Stimulated activated CD4-positive, alpha-beta T cell treated with anti-CD3 and anti-CD28 coated beads, Interleukin-4, amount 100 ng/mL, for 48 hours (primary cell): ENCODE data around the gene SEMA3B.
"Not testable (repeated sequence)": the region's sequence is repeated elsewhere in the genome, so short reads cannot be mapped to it uniquely, and the experiment has no call there.

Experiments used
- DNase-seq, 2 donors: peaks; one replicate each; pipeline ENCODE4 v3.0.0-alpha.2; 2020; ENCODE audit warnings: low read depth in 2 of 2

The SEMA3B gene

DNA sequence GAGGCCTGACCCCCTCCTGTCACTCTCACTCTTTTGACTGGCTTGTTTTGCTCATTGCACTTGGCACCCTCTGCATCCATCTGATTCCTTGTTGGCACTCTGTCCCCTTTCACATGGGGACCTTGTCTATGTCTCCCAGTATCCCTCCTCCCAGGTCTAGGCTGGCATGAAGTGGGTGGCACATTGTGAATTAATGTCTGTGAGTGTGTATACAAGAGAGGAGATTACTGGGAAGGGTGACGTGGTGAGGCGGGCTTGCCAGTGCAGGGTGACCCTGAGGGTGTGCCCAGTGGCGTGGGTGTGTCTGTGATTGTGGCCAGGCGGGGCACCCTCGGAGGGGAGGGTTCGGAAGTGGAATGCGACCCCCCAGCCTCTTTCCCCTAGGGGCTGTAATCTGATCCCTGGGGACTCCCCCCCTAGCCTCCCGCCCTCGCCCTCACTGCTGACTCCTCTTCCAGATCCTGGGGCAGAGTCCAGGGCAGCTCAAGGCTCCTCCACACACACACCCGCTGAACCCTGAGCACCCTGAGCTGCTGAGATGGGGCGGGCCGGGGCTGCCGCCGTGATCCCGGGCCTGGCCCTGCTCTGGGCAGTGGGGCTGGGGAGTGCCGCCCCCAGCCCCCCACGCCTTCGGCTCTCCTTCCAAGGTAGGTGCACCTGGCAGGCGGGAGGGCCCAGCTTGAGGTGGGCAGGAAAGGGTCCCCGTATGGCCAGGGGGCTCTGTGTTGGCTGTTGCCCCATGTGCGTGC lies at the start of gene SEMA3B:
SEMA3B (plus strand) TSS at position 445 of the 749 bp plus-strand sequence; CDS start at position 539, 94 bp downstream.
- no peak for DNase-seq

DNA sequence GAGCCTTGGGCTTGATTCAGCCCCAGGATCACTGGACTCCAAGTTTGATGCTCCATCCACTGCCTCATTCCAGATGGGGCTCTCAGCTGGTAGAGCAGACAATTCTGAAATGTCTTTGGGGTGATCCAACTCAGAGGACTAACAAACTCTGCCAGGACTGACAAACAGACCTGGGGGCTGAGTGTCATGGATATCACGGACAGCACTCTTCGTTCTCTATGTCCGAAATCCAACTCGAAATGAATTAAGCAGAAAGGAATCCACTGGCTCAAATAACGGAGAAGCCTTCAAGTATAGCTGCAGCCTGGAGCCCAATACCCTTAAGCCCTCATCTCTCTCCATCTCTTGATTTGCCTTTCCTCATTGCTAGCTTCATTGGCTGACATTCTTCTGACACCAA lies 49.7 kb upstream of the SEMA3B start:
- no peak for DNase-seq

GRCh38 chr3:50220109-50220508 lies 48.8 kb upstream of the SEMA3B start:
- no peak for DNase-seq

DNA sequence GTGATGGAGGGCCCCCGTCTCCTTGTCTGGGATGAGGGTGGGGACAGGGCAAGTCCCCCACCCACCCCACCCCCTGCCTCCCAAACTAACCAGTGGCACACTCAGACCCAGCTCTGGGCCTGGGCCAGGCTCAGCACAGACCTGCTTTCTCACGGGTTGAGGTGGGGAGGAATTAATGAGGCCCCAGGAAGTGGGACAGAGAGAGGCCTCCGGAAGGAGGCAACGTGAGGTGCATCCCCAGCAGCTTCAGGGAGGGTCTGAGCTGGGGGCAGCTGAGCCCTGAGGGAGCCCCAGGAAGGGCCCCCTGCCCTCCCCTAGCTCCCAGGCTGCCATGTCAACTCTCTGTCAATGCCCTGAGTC lies 47.9 kb upstream of the SEMA3B start:
- no peak for DNase-seq

DNA sequence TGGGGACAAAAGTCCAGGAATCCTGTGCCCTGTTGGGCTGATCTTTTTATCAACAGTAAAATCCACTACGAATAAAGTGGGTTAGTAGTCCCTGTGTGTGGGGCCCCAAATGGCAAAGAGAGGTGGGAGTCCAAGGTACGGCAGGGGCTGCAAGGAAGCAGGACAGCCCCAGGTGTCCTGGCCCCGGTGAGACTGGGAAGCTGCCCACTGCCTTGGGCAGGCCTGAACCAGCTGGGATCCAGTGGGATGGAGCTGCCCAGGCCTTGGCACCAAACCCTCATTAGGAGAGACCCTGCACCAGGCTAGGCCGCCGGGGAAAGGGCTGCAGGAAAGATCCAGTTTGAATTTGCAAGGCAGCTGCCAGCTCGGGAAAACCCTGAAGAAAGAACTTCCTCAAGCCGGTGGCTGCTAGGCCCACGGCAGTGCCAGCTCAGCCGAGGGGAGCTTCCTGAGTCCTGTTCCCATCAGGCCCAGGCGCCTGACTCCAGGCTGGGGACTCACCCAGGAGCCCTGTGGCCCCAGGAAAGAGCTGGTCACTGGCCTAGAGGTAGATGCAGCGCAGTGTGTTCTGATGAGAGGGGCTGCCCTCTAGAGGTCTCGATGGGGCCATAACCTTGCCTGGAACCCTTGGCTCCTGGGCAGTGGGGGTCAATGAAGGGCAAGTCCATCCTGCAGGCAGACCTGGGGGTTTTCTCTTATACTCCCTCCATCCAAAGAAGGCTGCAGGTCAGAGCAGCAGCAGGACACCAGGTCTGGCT lies 47.4 kb upstream of the SEMA3B start:
- no peak for DNase-seq

DNA sequence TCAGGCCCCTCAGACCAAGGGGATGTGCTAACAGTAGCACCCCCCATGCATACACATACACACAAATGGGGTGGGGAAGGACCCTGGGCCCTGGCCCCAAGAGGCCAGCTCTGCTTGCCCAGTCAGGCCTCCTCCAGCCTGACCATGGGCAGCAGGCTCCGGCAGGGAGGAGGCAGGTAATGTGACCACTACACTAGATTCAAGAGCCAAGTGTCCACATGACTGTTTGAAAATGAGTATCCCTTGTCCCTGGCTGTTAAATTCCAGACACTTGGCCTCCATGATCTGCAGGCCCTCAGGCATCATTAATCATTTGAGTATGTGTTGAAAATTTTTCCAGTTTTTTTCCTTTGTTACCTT lies 46.8 kb upstream of the SEMA3B start:
- DNase-seq: no peak

GRCh38 chr3:50224639-50225038 lies 44.3 kb upstream of the SEMA3B start:
- DNase-seq: no peak

DNA sequence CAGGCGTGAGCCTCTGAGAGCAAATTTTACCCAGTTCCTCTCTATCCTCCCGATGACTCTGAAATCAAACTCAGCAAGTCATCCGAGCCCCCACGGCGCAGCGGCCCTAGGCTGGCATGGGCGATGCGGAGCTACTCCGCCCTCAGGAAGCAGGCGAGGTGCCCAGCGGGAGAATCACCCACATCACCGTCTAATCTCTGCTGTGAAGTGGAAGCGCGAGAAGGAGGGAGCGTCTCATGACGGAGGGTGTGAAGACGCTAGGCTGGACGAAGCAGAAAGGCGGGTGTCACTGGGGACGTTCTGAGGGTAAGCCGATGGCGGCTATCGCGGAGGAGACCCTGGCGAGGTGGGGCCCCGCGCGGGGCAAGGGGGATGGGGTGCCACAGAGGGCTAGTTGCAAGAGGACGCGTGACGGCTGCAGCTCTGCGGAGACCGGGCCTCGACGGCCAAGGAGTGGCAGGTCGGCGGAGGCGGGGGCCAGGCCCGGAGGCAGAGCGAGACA lies 42.0 kb upstream of the SEMA3B start:
- DNase-seq: peak in 1 of 2 donors; percentile 34

- peak; percentile 82 to 88 for DNase-seq
Observed at GRCh38 chr3:50227390-50228183, 41.4 kb upstream of the SEMA3B start.

DNA sequence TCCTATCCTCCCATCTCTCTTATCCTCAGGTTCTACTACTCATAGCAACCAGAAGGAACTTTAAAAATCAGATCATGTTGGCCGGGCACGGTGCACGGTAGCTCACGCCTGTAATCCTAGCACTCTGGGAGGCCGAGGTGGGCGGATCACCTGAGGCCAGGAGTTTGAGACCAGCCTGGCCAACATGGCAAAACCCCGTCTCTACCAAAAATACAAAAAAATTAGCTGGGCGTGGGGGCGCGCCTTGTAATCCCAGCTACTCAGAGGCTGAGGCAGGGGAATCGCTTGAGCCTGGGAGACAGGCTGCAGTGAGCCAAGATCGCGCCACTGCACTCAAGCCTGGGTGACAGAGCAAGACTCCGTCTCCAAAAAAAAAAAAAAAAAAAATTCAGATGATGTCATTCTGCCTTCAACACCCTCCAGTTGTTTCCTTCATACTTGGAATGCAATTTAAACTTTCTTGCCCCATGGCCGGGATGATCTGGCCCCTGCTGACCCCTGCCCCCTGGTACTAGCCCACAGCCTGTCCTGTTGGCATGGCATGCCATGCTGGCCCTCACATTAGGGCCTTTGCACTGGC lies 40.7 kb upstream of the SEMA3B start:
- DNase-seq: not testable (repeated sequence)

DNA sequence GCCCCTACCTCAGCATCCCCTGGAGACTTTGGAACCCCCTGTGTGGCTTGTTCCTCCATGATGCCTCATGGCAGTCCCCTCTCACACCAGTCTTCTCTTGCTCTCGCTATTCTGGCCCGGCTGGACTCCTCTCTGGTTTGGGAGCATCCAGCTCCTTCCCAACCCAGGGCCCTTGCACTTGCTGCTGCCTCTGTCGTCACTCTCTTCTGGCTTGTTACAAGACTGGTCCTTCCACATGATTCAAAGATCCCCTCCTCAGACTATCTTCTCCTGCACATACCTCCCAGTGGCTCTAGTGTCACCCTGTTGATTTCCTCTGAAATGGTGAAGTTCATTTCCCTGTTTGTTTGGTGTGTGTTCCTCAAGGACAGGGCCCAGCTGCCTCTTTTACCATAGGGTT lies 39.5 kb upstream of the SEMA3B start:
- DNase-seq: no peak

GRCh38 chr3:50230104-50230793 lies 38.7 kb upstream of the SEMA3B start:
- DNase-seq: no peak

- DNase-seq: no peak
Observed at GRCh38 chr3:50230794-50231125, 38.2 kb upstream of the SEMA3B start.

DNA sequence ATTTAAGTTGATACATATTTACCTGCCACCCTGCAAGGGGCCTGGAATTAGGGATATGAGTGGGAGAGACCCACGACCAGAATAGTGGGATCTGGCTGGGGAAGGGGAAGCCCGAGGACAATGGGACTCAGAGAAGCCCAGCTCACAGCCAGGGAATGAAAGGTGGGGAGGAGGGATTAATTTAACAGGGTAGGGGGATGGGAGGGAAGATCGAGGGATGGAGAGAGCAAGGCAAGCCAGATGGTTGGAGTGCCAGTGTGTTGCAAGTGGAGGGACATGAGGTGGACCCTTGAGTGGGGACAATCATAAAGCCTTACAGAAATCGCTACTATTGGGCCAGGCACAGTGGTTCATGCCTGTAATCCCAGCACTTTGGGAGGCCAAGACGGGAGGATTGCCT lies 37.4 kb upstream of the SEMA3B start:
- DNase-seq: no peak

- no peak for DNase-seq
Observed at GRCh38 chr3:50232303-50232702, 36.6 kb upstream of the SEMA3B start.

DNA sequence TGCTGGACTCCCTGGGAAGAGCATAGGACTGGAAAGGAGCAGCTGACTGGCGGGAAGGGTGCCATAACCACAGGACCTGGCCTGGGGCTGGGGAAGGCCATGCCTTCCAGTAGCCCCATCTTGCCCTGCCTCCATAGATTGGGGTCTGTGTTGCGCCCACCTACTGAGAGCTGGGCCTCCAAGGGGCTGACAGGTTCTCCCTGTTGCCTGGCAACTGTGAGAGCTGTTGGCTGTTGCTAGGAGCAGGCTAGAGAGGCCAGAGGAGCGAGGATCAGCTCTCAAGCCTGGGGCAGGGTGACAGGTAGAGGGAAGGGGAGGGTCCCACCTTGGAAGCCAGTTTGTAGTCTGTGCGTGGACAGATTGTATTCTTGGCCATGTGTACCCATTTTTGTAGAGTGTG lies 35.8 kb upstream of the SEMA3B start:
- no peak for DNase-seq

DNA sequence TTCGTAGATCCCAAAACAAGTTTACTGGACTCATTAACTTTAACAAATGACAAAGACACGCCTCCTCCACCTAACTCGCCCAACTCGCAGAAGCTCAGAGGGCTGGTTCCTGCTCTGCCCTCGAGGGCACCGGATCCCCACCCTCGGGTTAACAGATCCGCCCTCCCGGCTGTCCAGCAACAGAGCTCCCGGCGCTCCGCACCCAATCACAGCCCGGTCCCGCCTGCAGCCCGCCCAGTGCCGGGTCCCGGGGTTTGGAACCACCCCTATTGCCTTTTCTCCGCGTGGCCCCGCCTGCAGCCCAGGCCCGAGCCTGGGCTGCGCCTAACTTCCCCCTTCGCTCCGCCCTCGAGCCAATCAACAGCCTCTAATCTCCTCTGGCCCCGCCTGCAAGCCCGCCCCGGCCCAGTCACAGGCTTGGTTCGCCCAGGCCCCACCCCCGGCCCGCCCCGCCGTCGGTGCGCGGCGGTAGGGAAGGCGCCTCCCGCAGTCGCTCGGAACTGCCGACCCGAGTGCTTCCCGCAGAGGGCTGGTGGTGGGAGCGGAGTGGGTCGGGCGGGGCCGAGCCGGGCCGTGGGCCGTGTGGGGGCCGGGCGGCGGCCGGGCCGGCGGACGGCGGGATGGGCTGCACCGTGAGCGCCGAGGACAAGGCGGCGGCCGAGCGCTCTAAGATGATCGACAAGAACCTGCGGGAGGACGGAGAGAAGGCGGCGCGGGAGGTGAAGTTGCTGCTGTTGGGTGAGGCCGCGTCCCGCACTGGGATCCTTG lies 33.0 kb upstream of the SEMA3B start, which contains the start of gene GNAI2:
GNAI2 (plus strand) TSS at position 489 of the 768 bp plus-strand sequence; CDS start at position 621, 132 bp downstream.
- peak; percentile 96 to 99 for DNase-seq

GRCh38 chr3:50236484-50237132 lies 32.3 kb upstream of the SEMA3B start:
- no peak for DNase-seq

DNA sequence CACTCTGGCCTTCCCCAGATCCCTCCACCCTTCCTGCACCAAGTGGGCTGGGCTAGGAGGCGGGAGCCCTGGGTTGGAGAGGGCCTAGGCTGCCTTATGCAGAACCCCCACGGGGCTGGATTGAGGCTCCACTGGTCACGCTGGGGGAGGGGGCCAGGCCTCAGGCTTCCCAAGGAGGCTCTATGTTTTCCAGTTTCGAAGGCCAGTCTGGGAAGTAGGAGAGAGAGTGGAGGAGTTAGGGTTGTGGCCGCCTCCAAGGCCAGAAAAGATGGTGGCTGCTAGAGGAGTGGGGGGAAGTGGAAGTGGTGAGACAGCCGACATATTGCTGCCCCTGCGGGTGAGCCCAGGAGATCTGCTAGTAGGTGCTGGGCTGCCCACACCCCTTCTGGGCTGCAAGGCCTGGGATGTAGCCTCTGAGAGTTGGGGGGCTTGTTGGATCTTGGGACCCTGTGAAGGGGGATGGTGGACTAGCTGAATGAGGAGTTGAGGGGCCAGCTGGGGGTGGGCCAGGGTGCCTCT lies 31.8 kb upstream of the SEMA3B start:
- DNase-seq: peak in 1 of 2 donors; percentile 23
